ENCODE results near the gene TIPARP.

TIPARP gene

DNA sequence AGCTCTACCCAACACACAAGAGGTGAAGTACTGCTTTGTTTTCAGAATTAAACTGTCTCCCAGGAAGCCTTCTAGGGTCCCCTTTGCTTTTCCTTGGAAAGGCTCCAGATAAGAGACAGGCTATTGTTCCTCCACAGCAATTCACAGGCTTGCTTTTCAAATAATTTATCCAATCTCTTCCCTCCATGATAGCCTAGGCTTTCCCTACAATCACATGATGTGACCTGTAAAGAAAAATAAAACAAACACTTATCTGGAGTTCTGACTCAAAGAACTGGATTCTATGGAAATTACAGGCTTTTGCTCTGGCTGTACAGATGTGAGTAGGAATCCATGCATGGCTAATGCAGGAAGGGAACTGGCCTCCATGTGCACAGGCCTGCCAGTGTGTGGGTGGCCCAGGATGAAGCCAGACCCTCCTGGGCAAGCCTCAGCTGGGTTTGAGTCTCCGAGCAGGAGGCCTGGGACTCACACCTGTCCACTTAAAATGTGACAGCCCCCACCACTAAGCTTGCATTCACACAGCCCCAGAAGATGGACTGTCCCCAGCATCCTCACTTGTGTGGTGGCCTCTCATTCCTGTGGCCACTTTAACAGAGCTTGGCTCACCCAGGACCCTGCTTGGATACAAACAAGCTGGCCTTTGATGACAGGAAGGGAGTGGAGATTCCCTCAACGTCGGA lies 75.9 kb downstream of the TIPARP start:
- Histone ChIP-seq H3K4me3 (ENCODE audit: low read length) (no peak overlapping the region), H3K27me3 (ENCODE audit: insufficient read depth, low read length) (no peaks in the 10 kb centered on the region), H3K4me1 (ENCODE audit: insufficient read depth, low read length) (peaks cover 31% of the 10 kb centered on the region), H2AFZ (ENCODE audit: low read depth, low read length) (peak overlapping the region; percentile 7), H3K9me3 (ENCODE audit: low read length) (no peaks in the 10 kb centered on the region), H3K36me3 (ENCODE audit: insufficient read depth, low read length) (no peaks in the 10 kb centered on the region)

DNA sequence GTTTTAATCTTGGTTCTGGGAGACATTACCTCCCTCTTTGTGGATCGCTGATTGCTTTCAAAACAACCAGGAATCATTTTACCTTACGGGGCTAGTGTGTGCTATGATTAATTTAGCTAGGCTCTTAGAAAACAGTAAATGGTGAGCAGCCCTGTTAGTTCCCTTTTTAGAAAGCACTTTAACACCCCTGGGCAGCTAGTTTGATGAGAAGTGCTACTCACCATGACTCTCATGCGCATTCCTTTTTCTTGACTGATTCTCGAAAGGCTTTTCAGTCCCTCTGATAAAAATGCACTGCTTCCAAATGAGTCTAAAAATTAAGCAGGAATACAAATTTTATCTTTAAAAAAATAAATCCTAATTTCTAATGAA lies 76.5 kb downstream of the TIPARP start:
- H3K36me3 ChIP-seq (ENCODE audit: insufficient read depth, low read length), result no peaks in the 10 kb centered on the region
- no peaks in the 10 kb centered on the region for H3K9me3 ChIP-seq (ENCODE audit: low read length)
- H3K4me1 ChIP-seq (ENCODE audit: insufficient read depth, low read length), result peaks cover 29% of the 10 kb centered on the region
- H2AFZ ChIP-seq (ENCODE audit: low read depth, low read length), result peak overlapping the region; percentile 7
- no peaks in the 10 kb centered on the region for H3K27me3 ChIP-seq (ENCODE audit: insufficient read depth, low read length)
- H3K4me3 ChIP-seq (ENCODE audit: low read length), result no peak overlapping the region

DNA sequence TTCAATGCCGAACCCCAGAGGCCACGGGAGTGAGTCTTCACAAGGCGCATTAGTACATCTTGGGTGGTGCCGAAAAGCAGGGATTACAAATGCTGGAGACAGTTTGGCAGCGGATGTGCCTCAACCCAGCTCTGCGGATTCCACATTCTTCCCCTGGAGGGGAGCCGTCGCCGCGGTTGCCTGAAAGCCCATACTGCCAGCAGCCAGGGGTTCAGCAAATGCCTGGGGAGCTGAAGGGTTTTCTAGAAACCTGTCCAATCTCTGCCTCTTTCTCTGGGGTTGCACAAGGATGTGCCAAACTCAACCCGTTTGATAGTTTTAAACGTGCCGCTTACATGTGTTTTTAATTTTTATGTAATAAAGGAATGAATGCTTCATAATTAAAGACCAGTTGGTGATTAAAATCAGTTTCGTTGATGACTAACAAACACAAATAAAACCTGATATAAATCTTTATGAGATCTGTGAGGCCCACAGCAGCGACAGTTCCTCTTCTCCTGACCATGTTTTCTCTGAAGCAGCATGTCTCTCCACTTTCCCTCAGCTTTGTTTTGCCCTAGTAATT lies 77.2 kb downstream of the TIPARP start:
- Histone ChIP-seq H2AFZ (ENCODE audit: low read depth, low read length) (peak overlapping the region; percentile 0), H3K27me3 (ENCODE audit: insufficient read depth, low read length) (no peaks in the 10 kb centered on the region), H3K4me1 (ENCODE audit: insufficient read depth, low read length) (peaks cover 27% of the 10 kb centered on the region), H3K4me3 (ENCODE audit: low read length) (no peak overlapping the region), H3K9me3 (ENCODE audit: low read length) (no peaks in the 10 kb centered on the region), H3K36me3 (ENCODE audit: insufficient read depth, low read length) (no peaks in the 10 kb centered on the region)
